Heart left ventricle (tissue), 16 donors: Measurements from ENCODE around the gene TMEM119. TPM values are rescaled to one million over a fixed set of nuclear protein-coding genes. Genes with fewer than 3 reads are reported as not detected.
A peak's percentile ranks its signal among the peaks of the same experiment; 100 is the strongest.

ENCODE experiments used
- ATAC-seq, 4 donors: fragments of 200-7000 bp; cut with Tn5 transposase; one replicate each; pipeline ENCODE4 v1.9.1; 2020 to 2022; ENCODE audit warnings: moderate library complexity in 4 of 4, mild to moderate bottlenecking in 3 of 4, moderate number of reproducible peaks in 1 of 4
- DNase-seq, 5 donors: peaks; one replicate each; pipeline ENCODE4 v3.0.0-alpha.2; 2020
- H3K27ac ChIP-seq, 12 donors: fragments of 200-600 bp; sonication (generic) in 4 of 12; one replicate each; pipeline versions ENCODE4 v1.5.0 to v1.8.0; 2016 to 2022; ENCODE audit warnings: mild to moderate bottlenecking in 2 of 12
- H3K27me3 ChIP-seq, 9 donors: fragments of 200-600 bp; sonication (generic) in 2 of 9; one replicate each; pipeline versions ENCODE4 v1.5.1 to v1.8.0; 2016 to 2022; ENCODE audit warnings: mild to moderate bottlenecking in 3 of 9
- H3K36me3 ChIP-seq, 9 donors: fragments of 200-600 bp; sonication (generic) in 2 of 9; one replicate each; pipeline versions ENCODE4 v1.5.0 to v1.8.0; 2018 to 2022; ENCODE audit warnings: mild to moderate bottlenecking in 2 of 9
- H3K4me1 ChIP-seq, 12 donors: fragments of 200-600 bp; sonication (generic) in 4 of 12; one replicate each; pipeline versions ENCODE4 v1.5.0 to v1.8.0; 2016 to 2022; ENCODE audit warnings: mild to moderate bottlenecking in 3 of 12
- H3K4me3 ChIP-seq, 12 donors: fragments of 200-600 bp; sonication (generic) in 4 of 12; one replicate each; pipeline versions ENCODE4 v1.5.0 to v1.8.0; 2017 to 2022; ENCODE audit warnings: mild to moderate bottlenecking in 9 of 12, moderate library complexity in 4 of 12
- H3K9me3 ChIP-seq, 12 donors: fragments of 200-600 bp; sonication (generic) in 4 of 12; one replicate each; pipeline versions ENCODE4 v1.5.0 to v1.8.0; 2016 to 2022; ENCODE audit warnings: mild to moderate bottlenecking in 1 of 12
- POLR2A ChIP-seq, 2 donors: fragments of 450-650 bp; IDR thresholded peaks; one replicate each; pipeline ENCODE4 v1.6.1; 2017; ENCODE audit warnings: antibody characterized with exemption in 2 of 2, mild to moderate bottlenecking in 2 of 2, moderate library complexity in 2 of 2
- WGBS, 4 donors: extraction: QIAGEN DNeasy Blood & Tissue Kit in 2 of 4; methylation state at CpG; one replicate each; pipeline versions ENCODE4 v1.1.5 to v1.1.7; 2013 to 2018; 5-methylcytosine and 5-hydroxymethylcytosine counted together
- intact Hi-C, 10 donors: fragments of 100-400 bp; cut with DNase I; formaldehyde crosslinking; loops; one replicate each; pipeline versions ENCODE4 v1.11.1 to v1.14.2; 2022
- polyA plus RNA-seq, 2 donors: library from polyadenylated mRNA; stranded (reverse); fragments of 200-250 nt; gene quantifications; one replicate each; pipeline ENCODE4 v1.2.3, GENCODE V29; 2013
- total RNA-seq, 9 donors: library from RNA; depleted of rRNA in 2 of 9; stranded (reverse); fragments of >200 nt in 2 of 9; fragmentation: NEBNext Ultra II Directional in 3 of 9; extraction: Animal tissue kit (Norgen Biotek cat#: 25700) in 3 of 9; gene quantifications; one replicate each; pipeline versions ENCODE4 v1.1.0 to v1.2.4, GENCODE V29; 2016 to 2023
- TF ChIP-seq, protein P1 (sequence below), 12 donors: fragments of 200-600 bp; sonication (generic) in 4 of 12; IDR thresholded peaks; one replicate each; pipeline versions ENCODE4 v1.5.0 to v1.8.0; 2018 to 2022; ENCODE audit warnings: antibody characterized with exemption in 12 of 12, mild to moderate bottlenecking in 5 of 12
- donor health status: ischemic (EF 13 %, LVEDD 7.1; RV severe dilation, severe dysfunction).
- donor health status: healthy with polysubstance abuse.
- donor health status: DM: no; HTN: yes; CAD: no.
- donor health status: DM: no; HTN: no; CAD: no.
- donor health status: ischemic (EF 25% LVEDD 6.9; RV normal size, moderate dysfunction).
- donor health status: ischemic (EF 25% LVEDD 5.7; RV mildly dilated, moderate dysfunction).
- donor health status: healthy.
- donor health status: DM: yes; HTN: yes; CAD: no.
- donor health status: ischemic (EF 35%, LVEDD 5.7; RV mildly dilated, moderate dysfunction).
- donor health status: nonischemic (EF 11% LVEDD 7.7; RV severe dilation, severe dysfunction).
- donor health status: DM: yes; HTN: yes; CAD: no.
- donor health status: PGD.
- donor health status: ischemic (EF 29% LVEDD 5.4; RV normal size, mild dysfunction).
- donor health status: nonischemic (EF 23%, LVEDD 6.1; RV moderate dilation, normal function).

The TMEM119 gene
- total and polyA plus RNA-seq, 11 donors, result 0.19 to 11.0 (median 2.2) TPM

DNA sequence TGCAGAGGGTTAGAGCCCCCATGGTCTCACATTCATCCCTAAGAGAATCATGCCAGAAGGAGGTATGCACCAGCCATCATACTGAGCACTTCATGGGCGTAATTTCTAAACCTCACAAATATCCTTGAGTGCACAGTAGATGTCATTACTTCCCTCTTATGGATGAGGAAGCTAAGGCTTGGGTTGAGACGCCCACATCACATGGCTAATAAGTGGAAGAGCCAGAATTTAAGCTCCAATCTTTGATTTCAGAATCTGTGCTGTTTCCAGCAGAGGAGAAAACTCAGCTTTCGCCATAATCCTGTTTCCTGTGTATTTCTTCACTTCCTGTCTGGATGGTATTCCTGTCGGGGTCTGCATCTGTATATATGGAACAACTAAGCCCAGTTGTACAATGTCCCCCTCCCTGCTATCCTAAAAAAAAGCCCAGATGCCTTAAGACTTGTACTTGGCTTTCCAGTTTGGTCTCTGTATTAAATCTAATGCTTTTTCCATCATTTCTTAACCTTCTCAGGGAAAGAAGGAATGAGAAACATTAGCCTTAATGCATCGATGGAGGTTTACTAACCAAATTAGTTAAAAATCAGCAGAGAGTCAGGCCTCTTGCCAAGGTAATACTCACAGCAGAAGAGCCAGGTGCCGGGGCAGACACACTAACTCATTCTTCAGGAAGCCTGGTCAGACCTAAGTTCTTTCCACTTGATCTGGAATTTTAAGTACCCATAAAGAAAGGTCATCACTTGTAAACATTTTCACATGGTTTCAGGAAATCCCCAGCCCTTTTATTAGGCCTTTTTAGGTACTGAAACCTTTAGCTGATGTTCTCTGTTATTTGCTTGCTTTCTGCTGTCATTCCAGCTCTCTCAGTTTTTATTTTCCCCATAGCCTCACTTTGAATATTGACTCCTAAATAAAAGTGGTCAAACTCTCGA is 30.2 kb downstream of the TMEM119 start:
- Histone ChIP-seq H3K9me3 (no peaks in the 10 kb centered on the region), H3K36me3 (peaks cover 0 to 69% (median 63%) of the 10 kb centered on the region in 9 donors), H3K27me3 (no peaks in the 10 kb centered on the region), H3K4me1 (peaks cover 0 to 56% (median 34%) of the 10 kb centered on the region in 12 donors), H3K27ac (peak overlapping the region in 4 of 12 donors; percentile 9 to 70 (median 40)), H3K4me3 (no peak overlapping the region)
- 57 to 71% (median 68%) methylated on average over 7 of the region's 7 CpGs for WGBS, 4 donors
- TF ChIP-seq, protein P1, sequence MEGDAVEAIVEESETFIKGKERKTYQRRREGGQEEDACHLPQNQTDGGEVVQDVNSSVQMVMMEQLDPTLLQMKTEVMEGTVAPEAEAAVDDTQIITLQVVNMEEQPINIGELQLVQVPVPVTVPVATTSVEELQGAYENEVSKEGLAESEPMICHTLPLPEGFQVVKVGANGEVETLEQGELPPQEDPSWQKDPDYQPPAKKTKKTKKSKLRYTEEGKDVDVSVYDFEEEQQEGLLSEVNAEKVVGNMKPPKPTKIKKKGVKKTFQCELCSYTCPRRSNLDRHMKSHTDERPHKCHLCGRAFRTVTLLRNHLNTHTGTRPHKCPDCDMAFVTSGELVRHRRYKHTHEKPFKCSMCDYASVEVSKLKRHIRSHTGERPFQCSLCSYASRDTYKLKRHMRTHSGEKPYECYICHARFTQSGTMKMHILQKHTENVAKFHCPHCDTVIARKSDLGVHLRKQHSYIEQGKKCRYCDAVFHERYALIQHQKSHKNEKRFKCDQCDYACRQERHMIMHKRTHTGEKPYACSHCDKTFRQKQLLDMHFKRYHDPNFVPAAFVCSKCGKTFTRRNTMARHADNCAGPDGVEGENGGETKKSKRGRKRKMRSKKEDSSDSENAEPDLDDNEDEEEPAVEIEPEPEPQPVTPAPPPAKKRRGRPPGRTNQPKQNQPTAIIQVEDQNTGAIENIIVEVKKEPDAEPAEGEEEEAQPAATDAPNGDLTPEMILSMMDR (IDR thresholded peaks at IDR 0.05), result no peak
- no peak for TF ChIP-seq POLR2A (IDR thresholded peaks at IDR 0.05)
- intact Hi-C loops, result loop anchor here in 8 of 10 donors (2.0 to 10.0 kb wide), 10 partner anchors 49 to 527 kb away; partner anchors contain the start of genes ALKBH2 (in 6 of the 8) and UNG (in 4 of the 8)
- DNase-seq, result peak in 1 of 5 donors; percentile 3
- ATAC-seq, result no peak

GRCh38 chr12:108566452-108566851 is 31.4 kb downstream of the TMEM119 start:
- WGBS, 4 donors, result 81 to 96% (median 94%) methylated on average over 4 of the region's 4 CpGs
- H3K27me3 ChIP-seq, result no peaks in the 10 kb centered on the region
- TF ChIP-seq POLR2A (IDR thresholded peaks at IDR 0.05), result no peak
- TF ChIP-seq, protein P1 (IDR thresholded peaks at IDR 0.05), result no peak
- no peak overlapping the region for H3K4me3 ChIP-seq
- H3K27ac ChIP-seq, result peak overlapping the region in 11 of 12 donors; percentile 4 to 96 (median 52)
- H3K36me3 ChIP-seq, result peaks cover 0 to 69% (median 63%) of the 10 kb centered on the region in 9 donors
- no peaks in the 10 kb centered on the region for H3K9me3 ChIP-seq
- intact Hi-C loops, result loop anchor here in 8 of 10 donors (1.0 to 10.0 kb wide), 11 partner anchors 50 to 528 kb away; partner anchors contain the start of genes ALKBH2 (in 6 of the 8) and UNG (in 4 of the 8)
- peaks cover 0 to 62% (median 38%) of the 10 kb centered on the region in 12 donors for H3K4me1 ChIP-seq
- ATAC-seq (no peak), DNase-seq (no peak)

GRCh38 chr12:108565976-108566375 is 31.9 kb downstream of the TMEM119 start:
- ATAC-seq (peak in 2 of 4 donors; percentile 8 to 29), DNase-seq (peak; percentile 71 to 86 (median 82))
- WGBS, 4 donors, result 0 to 9% (median 6%) methylated on average over 2 of the region's 2 CpGs
- Histone ChIP-seq H3K27me3 (no peaks in the 10 kb centered on the region), H3K9me3 (no peaks in the 10 kb centered on the region), H3K4me1 (peaks cover 0 to 64% (median 36%) of the 10 kb centered on the region in 12 donors), H3K27ac (peak overlapping the region in 11 of 12 donors; percentile 4 to 96 (median 52)), H3K36me3 (peaks cover 0 to 69% (median 63%) of the 10 kb centered on the region in 9 donors), H3K4me3 (no peak overlapping the region)
- intact Hi-C loops, result loop anchor here in 8 of 10 donors (1.0 to 10.0 kb wide), 13 partner anchors 51 to 529 kb away; partner anchors contain the start of genes ALKBH2 (in 7 of the 8) and UNG (in 4 of the 8)
- TF ChIP-seq, protein P1 (IDR thresholded peaks at IDR 0.05), result no peak

GRCh38 chr12:108565146-108565545 is 32.7 kb downstream of the TMEM119 start:
- H3K27me3 ChIP-seq, result no peaks in the 10 kb centered on the region
- peaks cover 0 to 65% (median 63%) of the 10 kb centered on the region in 9 donors for H3K36me3 ChIP-seq
- peaks cover 0 to 65% (median 38%) of the 10 kb centered on the region in 12 donors for H3K4me1 ChIP-seq
- H3K27ac ChIP-seq, result peak overlapping the region in 9 of 12 donors; percentile 3 to 96 (median 70)
- 77 to 87% (median 81%) methylated on average over 3 of the region's 3 CpGs for WGBS, 4 donors
- no peak overlapping the region for H3K4me3 ChIP-seq
- ATAC-seq (no peak), DNase-seq (no peak)
- H3K9me3 ChIP-seq, result no peaks in the 10 kb centered on the region
- no peak for TF ChIP-seq POLR2A (IDR thresholded peaks at IDR 0.05)
- TF ChIP-seq, protein P1 (IDR thresholded peaks at IDR 0.05), result no peak
- intact Hi-C loops, result loop anchor here in 8 of 10 donors (1.0 to 10.0 kb wide), 10 partner anchors 53 to 530 kb away; partner anchors contain the start of genes ALKBH2 (in 7 of the 8) and UNG (in 4 of the 8)
